B cell (primary cell): ENCODE data around the gene HOXB3. TPM values are rescaled to one million over a fixed set of nuclear protein-coding genes. Genes with fewer than 3 reads are reported as not detected.

ENCODE experiments used
- ATAC-seq: fragments of 200-7000 bp; cut with Tn5 transposase; one replicate; pipeline ENCODE4 v1.10.0; 2021; ENCODE audit warnings: low read depth, mild to moderate bottlenecking, moderate number of reproducible peaks, moderate library complexity
- CTCF ChIA-PET: fragments of 350-600 bp; sonication (Branson Sonifier 250); formaldehyde crosslinking; loops from one replicate; lab custom pipeline; 2021; ENCODE audit warnings: antibody characterized with exemption, inconsistent platforms; lab: Charles Lee
- POLR2A ChIA-PET: fragments of 350-600 bp; sonication (Branson Sonifier 250); formaldehyde crosslinking; loops from one replicate; lab custom pipeline; 2021; ENCODE audit warnings: antibody characterized with exemption; lab: Charles Lee
- DNase-seq: peaks from one replicate; pipeline ENCODE4 v3.0.0; 2013
- H2AFZ ChIP-seq: 2 replicates; pipeline ENCODE4 v1.6.1; 2012; ENCODE audit warnings: mild to moderate bottlenecking, low read depth, low read length; ENCODE audit not compliant: insufficient read depth, poor library complexity, severe bottlenecking
- H3K27ac ChIP-seq, 2 donors: 1 replicate in 1 of 2; 2 replicates in 1 of 2; pipeline ENCODE4 v1.5.1; 2012 to 2013; ENCODE audit warnings: low read length in 2 of 2, mild to moderate bottlenecking in 2 of 2, moderate library complexity in 1 of 2
- H3K27me3 ChIP-seq, 4 experiments: fragments of 200-600 bp in 1 of 4; sonication (generic) in 1 of 4; replicated peaks in 1 of 4; 1 replicate in 2 of 4; 2 replicates in 2 of 4; pipeline versions ENCODE4 v1.6.1 to v1.7.0; 2013 to 2016; ENCODE audit warnings: low read length in 3 of 4, mild to moderate bottlenecking in 2 of 4, mixed read lengths in 1 of 4, moderate library complexity in 1 of 4; ENCODE audit not compliant: insufficient read depth in 4 of 4, control insufficient read depth in 3 of 4; ENCODE audit errors: control extremely low read depth in 1 of 4
- H3K36me3 ChIP-seq, 2 experiments: replicated peaks in 1 of 2; 1 replicate in 1 of 2; 2 replicates in 1 of 2; pipeline versions ENCODE4 v1.6.1 to v1.7.1; 2013; ENCODE audit warnings: low read length in 1 of 2; ENCODE audit not compliant: insufficient read depth in 2 of 2, control insufficient read depth in 1 of 2; ENCODE audit errors: control extremely low read depth in 1 of 2, extremely low read depth in 1 of 2
- H3K4me1 ChIP-seq, 2 donors: fragments of 200-600 bp in 1 of 2; sonication (generic) in 1 of 2; 1 replicate in 1 of 2; 2 replicates in 1 of 2; pipeline versions ENCODE4 v1.5.1 to v1.6.1; 2013 to 2017; ENCODE audit warnings: low read length in 2 of 2; ENCODE audit not compliant: control insufficient read depth in 2 of 2, insufficient read depth in 2 of 2
- H3K4me2 ChIP-seq: replicated peaks from 2 replicates; pipeline ENCODE3; 2012; ENCODE audit warnings: mild to moderate bottlenecking, low read depth, low read length; ENCODE audit not compliant: poor library complexity, severe bottlenecking
- H3K4me3 ChIP-seq, 5 experiments: fragments of 200-600 bp in 1 of 5; sonication (generic) in 1 of 5; 1 replicate in 3 of 5; 2 replicates in 2 of 5; pipeline versions ENCODE4 v1.5.1 to v1.7.0; 2011 to 2016; ENCODE audit warnings: low read length in 4 of 5, mild to moderate bottlenecking in 4 of 5, low read depth in 2 of 5, control low read depth in 1 of 5, moderate library complexity in 1 of 5; ENCODE audit not compliant: insufficient read depth in 1 of 5; ENCODE audit errors: control extremely low read depth in 1 of 5, extremely low read depth in 1 of 5
- H3K79me2 ChIP-seq: fragments of 200-600 bp; sonication (generic); one replicate; pipeline ENCODE4 v1.6.0; 2016; ENCODE audit warnings: low read length; ENCODE audit not compliant: control insufficient read depth, insufficient read depth
- H3K9ac ChIP-seq: fragments of 200-600 bp; sonication (generic); 2 replicates; pipeline ENCODE4 v1.6.1; 2017; ENCODE audit warnings: mild to moderate bottlenecking, low read length, moderate library complexity
- H3K9me3 ChIP-seq, 3 donors: one replicate each; pipeline versions ENCODE4 v1.6.1 to v1.7.1; 2013; ENCODE audit warnings: low read length in 2 of 3; ENCODE audit not compliant: control insufficient read depth in 2 of 3, insufficient read depth in 1 of 3; ENCODE audit errors: control extremely low read depth in 1 of 3
- H4K20me1 ChIP-seq: 2 replicates; pipeline ENCODE4 v1.6.0; 2012; ENCODE audit warnings: mild to moderate bottlenecking, low read length; ENCODE audit not compliant: insufficient read depth, control insufficient read depth, poor library complexity, severe bottlenecking
- H3K27ac Mint-ChIP-seq: one replicate; pipeline ENCODE4 v1.8.0; 2021; ENCODE audit warnings: mixed read lengths
- H3K27me3 Mint-ChIP-seq: one replicate; pipeline ENCODE4 v1.8.0; 2021; ENCODE audit warnings: mixed read lengths
- H3K4me1 Mint-ChIP-seq: one replicate; pipeline ENCODE4 v1.8.0; 2021; ENCODE audit warnings: mixed read lengths
- H3K4me3 Mint-ChIP-seq: one replicate; pipeline ENCODE4 v1.8.0; 2021; ENCODE audit warnings: mixed read lengths
- H3K9me3 Mint-ChIP-seq: one replicate; pipeline ENCODE4 v1.8.0; 2022; ENCODE audit warnings: mixed read lengths; ENCODE audit not compliant: insufficient read depth
- EZH2 ChIP-seq: IDR thresholded peaks from 2 replicates; pipeline ENCODE4 v1.6.1; 2012; ENCODE audit warnings: borderline replicate concordance, low read depth, mild to moderate bottlenecking, moderate library complexity, low read length; ENCODE audit not compliant: insufficient read depth, poor library complexity, severe bottlenecking
- WGBS: methylation state at CpG from one replicate; pipeline ENCODE4 v1.1.5; 2013; ENCODE audit warnings: missing lambda C conversion rate; ENCODE audit not compliant: insufficient coverage; 5-methylcytosine and 5-hydroxymethylcytosine counted together
- intact Hi-C: fragments of 100-400 bp; cut with micrococcal nuclease; formaldehyde crosslinking; loops from one replicate; pipeline ENCODE4 v1.10.0; 2022
- polyA plus RNA-seq: library from polyadenylated mRNA; depleted of rRNA; stranded (reverse); fragments of >200 nt; gene quantifications from 2 replicates; pipeline ENCODE4 v1.2.3, GENCODE V29; 2012
- total RNA-seq, 2 donors: library from RNA; stranded (reverse); fragments of 120-200 nt in 1 of 2; gene quantifications; 1 replicate in 1 of 2; 2 replicates in 1 of 2; pipeline versions ENCODE4 v1.2.3 to v1.2.4, GENCODE V29; 2013 to 2022
- TF ChIP-seq, protein P1 (sequence below): fragments of 200-600 bp; IDR thresholded peaks from one replicate; pipeline ENCODE4 v1.8.0; 2022; ENCODE audit warnings: antibody characterized with exemption, mild to moderate bottlenecking

Gene HOXB3
- total and polyA plus RNA-seq, 2 donors (not counting 1 experiment from before 2014, with no cell fraction given), result 3.0 to 4.0 TPM

GRCh38 chr17:48621410-48622392 is 31.7 kb upstream of the HOXB3 start:
- no peaks in the 10 kb centered on the region for H4K20me1 ChIP-seq
- no peak overlapping the region for H3K9ac ChIP-seq
- ChIA-PET POLR2A (no interaction called here), CTCF (interaction anchor here (1.0 to 2.7 kb wide), 7 partner anchors 9 to 547 kb away, joined by 3 to 11 read pairs (median 6); no protein-coding TSS in a partner anchor)
- no peak overlapping the region for H3K4me3 ChIP-seq
- no peaks in the 10 kb centered on the region for H3K36me3 ChIP-seq
- Mint-ChIP-seq H3K27me3 (peaks cover 74% of the 10 kb centered on the region), H3K9me3 (no peaks in the 10 kb centered on the region), H3K4me1 (peaks cover 31% of the 10 kb centered on the region), H3K4me3 (no peak overlapping the region), H3K27ac (no peak overlapping the region)
- H3K27ac ChIP-seq, result no peak overlapping the region
- DNase-seq (no peak), ATAC-seq (no peak)
- intact Hi-C loops, result no loop called here
- H3K9me3 ChIP-seq, result peaks cover 0 to 14% (median 0%) of the 10 kb centered on the region in 3 donors
- no peak overlapping the region for H2AFZ ChIP-seq
- WGBS, result 90% methylated on average over 40 of the region's 41 CpGs
- no peak overlapping the region for H3K4me2 ChIP-seq
- no peak for TF ChIP-seq EZH2
- TF ChIP-seq, protein P1, sequence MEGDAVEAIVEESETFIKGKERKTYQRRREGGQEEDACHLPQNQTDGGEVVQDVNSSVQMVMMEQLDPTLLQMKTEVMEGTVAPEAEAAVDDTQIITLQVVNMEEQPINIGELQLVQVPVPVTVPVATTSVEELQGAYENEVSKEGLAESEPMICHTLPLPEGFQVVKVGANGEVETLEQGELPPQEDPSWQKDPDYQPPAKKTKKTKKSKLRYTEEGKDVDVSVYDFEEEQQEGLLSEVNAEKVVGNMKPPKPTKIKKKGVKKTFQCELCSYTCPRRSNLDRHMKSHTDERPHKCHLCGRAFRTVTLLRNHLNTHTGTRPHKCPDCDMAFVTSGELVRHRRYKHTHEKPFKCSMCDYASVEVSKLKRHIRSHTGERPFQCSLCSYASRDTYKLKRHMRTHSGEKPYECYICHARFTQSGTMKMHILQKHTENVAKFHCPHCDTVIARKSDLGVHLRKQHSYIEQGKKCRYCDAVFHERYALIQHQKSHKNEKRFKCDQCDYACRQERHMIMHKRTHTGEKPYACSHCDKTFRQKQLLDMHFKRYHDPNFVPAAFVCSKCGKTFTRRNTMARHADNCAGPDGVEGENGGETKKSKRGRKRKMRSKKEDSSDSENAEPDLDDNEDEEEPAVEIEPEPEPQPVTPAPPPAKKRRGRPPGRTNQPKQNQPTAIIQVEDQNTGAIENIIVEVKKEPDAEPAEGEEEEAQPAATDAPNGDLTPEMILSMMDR, result no peak
- H3K27me3 ChIP-seq, result peaks cover 0 to 96% (median 65%) of the 10 kb centered on the region in 4 experiments
- no peaks in the 10 kb centered on the region for H3K79me2 ChIP-seq
- H3K4me1 ChIP-seq, result peaks cover 39 to 45% of the 10 kb centered on the region in 2 donors
